NCI-H1436 treated with DMSO at 0.1 percent for 48 hours (cell line): Measurements from ENCODE around the gene NUDT8.
"Not testable (repeated sequence)": the region's sequence is repeated elsewhere in the genome, so short reads cannot be mapped to it uniquely, and the experiment has no call there.

Experiments used
- DNase-seq: peaks from one replicate; lab custom pipeline; 2025; lab: John Stamatoyannopoulos, UW

The NUDT8 gene

DNA sequence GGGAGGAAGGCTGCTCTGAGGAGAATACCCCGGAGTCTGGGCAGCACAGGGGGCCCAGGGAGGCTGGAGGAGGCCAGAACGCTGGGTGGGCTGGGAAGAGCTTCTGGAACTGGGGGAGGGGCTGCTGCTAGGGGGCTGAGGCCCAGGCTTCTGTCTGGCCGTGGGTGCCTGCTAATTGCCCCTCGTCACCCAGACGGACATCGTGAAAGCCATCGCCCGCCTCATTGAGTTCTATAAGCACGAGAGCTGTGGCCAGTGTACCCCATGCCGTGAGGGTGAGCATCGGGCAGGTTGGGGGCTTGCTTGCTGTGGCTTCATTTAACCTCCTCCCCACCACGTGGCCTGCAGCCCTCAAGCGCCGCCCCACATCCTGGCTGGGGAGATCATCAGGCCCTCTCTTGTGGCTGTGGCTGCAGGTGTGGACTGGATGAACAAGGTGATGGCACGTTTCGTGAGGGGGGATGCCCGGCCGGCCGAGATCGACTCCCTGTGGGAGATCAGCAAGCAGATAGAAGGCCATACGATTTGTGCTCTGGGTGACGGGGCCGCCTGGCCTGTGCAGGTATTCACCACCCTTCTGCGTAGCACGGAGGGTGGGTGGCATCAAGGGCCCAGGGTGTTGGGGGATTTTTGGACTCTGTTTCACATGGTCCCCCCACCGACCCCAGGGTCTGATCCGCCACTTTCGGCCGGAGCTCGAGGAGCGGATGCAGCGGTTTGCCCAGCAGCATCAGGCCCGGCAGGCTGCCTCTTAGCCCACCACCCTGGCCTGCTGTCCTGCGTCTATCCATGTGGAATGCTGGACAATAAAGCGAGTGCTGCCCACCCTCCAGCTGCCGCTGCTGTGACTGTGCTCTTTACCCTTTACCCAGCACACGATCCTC lies 17.8 kb downstream of the NUDT8 start:
- DNase-seq: no peak

DNA sequence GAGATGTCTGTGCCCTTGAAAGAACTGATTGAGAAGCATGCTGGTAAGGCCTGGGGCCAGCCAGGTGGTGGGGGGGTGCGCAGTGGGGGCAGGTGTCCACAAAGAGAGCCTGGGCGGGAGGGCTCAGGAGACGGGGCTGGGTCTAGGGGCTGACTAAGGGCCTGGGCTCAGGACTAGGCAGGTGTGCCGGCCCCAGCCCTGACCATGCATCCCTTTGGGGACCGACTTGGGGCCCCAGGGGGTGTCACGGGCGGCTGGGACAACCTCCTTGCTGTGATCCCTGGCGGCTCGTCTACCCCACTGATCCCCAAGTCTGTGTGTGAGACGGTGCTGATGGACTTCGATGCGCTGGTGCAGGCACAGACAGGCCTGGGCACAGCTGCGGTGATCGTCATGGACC lies 18.6 kb downstream of the NUDT8 start:
- DNase-seq: no peak

DNA sequence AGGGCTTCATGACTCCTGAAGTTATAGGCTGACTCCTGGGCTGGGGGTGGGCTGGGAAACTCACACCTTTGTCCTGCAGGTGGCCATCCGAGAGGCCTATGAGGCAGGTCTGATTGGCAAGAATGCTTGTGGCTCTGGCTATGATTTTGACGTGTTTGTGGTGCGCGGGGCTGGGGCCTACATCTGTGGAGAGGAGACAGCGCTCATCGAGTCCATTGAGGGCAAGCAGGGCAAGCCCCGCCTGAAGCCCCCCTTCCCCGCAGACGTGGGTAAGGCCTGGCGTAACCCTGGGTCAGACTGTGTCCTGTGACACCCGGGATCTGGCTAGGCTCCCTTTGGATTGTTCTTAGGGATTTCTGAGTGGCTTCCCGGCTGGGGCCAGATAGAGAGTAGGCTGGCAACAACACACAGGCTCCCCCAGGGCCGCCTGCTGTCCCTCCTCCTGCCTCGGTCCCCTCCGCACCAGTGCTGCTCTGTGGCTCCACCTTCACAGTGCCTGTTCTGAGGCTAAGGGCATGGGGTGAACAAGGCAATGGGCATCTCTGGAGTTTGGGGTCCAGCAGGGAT lies 19.4 kb downstream of the NUDT8 start:
- no peak for DNase-seq

DNA sequence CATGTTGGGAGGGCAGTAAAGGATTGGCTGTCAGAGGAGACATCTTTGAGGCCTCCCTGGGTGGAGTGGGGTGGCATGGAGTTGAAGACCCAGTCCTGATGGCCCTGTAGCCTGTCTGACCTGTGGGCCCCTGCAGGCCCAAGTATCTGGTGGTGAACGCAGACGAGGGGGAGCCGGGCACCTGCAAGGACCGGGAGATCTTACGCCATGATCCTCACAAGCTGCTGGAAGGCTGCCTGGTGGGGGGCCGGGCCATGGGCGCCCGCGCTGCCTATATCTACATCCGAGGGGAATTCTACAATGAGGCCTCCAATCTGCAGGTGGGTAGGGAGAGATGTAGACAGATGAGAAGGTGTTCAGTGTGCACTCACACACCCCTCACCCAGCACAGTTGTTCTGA lies 20.4 kb downstream of the NUDT8 start:
- no peak for DNase-seq

DNA sequence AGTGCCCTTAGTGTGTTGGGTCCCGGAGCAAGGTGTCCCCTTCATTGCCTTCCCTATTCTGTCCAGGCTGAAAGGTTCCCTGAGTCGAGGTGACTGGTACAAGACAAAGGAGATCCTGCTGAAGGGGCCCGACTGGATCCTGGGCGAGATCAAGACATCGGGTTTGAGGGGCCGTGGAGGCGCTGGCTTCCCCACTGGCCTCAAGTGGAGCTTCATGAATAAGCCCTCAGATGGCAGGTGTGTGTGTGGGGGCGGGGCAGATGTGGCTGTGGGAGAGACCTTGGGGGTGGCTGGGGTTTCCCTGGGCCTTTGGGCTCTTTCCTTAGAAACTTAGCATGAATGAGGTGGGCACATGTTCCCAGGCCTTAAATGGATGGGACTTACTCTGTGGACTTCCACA lies 21.3 kb downstream of the NUDT8 start:
- DNase-seq: no peak

DNA sequence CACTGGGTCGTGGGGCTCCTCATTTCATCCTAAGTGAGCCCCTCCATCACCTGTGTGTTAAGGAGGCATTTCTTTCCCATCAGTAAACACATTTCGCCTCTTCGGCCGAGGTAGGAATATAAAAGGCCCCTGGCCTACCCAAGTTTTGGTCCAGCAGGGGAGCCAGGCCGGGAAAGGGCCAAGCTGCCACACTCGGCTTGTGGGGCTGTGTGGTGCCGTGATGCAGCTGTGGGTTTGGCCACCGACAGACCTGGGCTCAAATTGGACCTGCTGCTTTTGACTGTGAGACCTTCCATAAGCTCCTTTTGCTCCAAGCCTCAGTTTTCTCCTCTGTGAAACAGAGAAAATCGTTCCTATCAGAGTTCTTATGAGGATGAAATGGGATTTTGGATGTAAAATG lies 22.2 kb downstream of the NUDT8 start:
- DNase-seq: no peak

DNA sequence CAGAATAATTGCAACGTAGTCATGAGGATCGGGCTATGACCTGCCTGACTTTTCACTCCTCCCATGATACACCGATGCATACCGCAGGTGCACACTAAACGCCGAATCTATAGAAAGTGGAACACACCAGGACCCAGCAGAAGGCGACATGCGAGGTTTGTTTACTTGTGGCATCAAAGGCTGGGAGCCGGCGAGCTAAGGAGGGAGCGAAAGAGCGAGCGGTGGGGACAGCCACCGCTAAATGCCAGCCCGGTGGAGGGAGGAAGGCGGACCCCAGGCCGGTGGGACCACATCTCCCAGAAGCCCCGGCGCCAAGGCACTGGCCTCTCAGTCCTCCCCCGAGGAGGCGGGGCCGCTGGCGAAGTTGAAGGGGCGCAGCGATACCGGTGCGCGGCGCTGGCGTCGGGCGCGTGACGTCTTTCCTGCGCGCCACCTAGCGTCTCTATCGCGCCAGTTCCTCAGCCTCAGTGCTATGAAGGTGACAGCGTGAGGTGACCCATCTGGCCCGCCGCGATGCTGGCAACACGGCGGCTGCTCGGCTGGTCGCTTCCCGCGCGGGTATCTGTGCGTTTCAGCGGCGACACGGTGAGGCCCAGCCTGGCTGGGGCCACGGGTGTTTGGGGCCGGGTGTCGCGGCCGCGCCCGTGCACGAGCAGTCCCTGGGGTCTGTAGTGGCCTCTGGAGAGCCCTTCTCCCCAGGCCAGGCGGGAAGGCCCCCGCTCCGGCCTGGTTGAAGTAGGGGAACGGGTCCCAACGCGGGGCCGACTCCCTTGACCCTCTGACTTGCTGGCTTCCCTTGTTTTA lies 23.0 kb downstream of the NUDT8 start, which contains the start of gene NDUFV1:
Gene NDUFV1 (plus strand): TSS at position 445 of the 804 bp plus-strand sequence. CDS start 69 bp downstream, at position 514.
- DNase-seq: peak; percentile 63

DNA sequence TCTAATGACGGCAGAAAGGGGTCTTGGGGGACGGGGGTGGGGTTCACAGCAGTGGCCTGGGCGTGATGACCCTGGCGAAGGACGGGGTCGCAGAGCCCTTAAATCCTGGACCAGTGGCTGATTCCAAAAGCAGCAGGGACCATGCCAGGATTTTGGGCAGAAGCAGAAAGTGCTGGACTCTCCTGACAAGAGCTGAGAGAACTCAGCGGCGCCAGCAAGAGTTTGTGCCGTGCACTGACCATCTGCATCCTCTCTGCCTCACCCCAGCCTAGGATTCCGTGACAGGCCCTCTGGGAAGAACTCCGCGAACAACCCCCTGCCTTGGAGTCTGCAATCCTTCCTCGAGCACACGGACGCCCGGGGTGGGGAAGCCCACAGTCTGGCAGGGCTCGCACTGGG lies 23.6 kb downstream of the NUDT8 start:
- DNase-seq: no peak

DNA sequence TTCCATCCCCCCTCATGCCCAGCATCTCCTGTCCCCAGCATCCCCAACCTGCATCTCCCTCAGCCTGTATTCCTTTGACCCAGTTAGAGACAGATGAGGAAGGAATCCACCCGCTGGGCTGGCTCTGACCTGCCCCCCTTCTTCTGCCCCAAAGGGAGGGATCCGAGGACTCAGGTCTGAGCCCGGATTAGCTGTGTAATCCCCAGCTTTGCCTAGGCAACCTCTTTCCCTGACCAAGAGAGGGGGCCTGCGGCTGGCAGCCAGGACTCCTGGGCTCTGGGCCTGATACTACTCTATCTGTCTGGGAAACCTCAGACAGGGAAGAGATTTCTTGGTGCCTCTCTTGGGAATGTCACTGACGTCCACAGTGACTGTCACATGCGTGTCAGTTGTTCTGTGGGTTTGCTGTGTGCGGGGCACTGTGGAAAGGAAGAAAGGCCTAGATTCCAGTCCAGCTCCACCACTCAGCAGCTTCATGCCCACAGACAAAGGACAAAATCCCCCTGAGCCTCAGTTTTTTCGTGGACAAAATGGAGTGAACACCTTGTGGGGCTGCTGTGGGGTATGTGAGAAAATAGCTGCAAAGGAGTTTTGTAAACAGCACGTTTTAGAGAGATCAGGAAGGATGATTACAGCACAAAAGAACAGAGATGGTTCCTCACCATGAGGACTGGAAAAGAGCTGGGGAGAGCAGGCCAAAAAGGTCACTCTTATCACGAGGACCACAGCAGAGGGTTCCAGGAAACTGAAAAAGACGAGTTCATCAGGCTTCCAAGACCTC lies 24.3 kb downstream of the NUDT8 start:
- DNase-seq: no peak

DNA sequence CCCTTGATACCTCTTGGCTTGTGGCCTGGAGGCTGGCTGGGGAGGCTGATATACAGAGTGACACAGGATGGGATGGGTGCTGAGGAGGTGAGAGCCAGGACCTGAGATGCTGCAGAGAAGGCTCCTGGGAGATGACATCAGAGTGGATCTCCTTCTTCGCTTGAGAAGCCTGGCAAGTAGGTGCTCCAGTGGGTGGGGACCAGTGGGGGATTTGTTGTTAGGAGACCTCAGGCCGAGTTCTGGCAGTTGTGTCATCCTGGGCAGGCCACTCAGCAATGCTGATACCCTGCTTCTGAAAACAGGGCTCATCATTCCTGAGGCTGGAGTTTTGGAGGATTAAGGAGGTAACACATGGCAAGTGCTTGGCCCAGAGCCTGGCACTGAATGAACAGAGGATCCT lies 24.9 kb downstream of the NUDT8 start:
- no peak for DNase-seq

DNA sequence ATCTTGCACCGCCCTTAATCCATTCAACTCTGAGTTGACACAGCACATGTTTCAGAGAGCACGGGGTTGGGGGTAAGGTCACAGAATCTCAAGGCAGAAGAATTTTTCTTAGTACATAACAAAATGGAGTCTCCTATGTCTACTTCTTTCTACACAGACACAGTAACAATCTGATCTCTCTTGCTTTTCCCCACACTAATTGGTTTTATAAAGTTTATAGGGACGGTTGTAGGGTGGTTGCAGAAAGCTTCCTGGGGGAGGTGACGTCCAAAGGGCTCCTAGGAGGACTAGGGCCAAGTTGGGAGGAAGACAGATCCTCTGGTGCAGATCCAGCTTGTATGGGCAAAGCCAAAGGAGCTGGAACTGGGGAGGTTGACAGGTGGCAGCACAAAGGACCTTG lies 25.6 kb downstream of the NUDT8 start:
- DNase-seq: not testable (repeated sequence)

DNA sequence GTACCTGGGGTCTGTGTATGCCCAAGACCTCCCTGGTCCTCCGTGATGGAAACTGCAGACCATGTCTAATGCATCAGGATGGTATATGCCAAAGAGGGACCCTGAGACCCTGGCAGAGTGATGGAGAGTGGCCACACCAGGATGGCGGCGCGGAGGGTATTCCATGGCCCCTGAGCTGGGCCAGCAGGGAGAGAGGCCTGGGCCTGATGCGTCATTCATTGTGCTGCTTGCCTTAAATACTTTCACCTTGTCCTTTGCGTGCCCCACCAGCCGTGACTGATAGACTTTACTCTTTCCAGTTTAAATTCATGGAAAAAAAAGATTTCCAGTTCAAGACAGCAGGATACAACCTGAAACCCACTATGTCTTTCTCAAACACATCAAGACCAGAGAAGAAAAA lies 28.6 kb downstream of the NUDT8 start:
- no peak for DNase-seq

DNA sequence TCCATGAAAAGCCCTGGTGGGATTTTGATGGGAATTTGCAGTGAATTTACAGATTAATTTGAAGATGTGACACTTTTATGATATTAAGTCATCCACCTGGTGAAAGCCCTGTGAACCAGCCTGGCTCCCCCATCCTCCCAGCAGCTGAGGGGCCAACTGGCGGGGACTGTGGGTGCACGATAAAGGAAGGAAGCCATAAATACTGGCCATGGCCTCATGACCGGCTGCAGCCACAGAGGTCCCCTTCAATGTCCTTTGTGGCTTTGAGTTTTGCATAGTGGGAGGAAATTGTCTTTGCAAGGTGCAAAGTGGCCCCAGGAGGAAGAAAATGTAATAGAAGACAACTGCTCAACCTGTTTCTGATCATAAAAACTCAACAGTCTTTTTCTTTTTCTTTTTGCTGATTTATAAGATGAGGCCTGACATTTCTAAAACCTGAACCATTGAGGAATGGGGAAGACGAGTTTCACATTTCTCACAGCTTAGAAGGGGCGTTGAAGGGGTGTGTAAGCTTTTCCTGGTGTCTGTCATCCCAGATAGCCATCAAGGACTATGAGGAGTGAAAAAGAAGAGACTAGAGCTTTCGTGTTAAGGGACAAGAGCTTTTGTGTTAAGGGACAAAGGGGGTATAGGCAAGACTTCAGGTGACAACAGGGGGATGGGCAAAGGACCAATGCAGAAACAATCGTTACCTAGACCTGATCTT lies 29.3 kb downstream of the NUDT8 start:
- no peak for DNase-seq

DNA sequence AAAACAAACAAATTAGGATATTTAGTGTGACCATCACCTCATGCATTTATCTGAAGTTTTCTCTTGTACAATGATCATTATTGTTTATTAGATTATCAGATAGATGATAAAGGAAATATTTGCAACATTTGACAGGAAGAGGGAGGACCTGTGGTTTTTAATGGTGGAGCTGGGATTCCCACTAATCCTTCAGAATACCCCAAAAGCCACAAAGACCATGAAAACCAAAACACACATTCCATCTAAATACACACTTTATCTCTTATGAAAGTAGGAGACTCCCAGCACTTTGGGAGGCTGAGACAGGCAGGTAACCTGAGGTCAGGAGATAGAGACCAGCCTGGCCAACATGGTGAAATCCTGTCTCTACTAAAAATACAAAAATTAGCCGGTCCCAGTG lies 30.6 kb downstream of the NUDT8 start:
- no peak for DNase-seq

DNA sequence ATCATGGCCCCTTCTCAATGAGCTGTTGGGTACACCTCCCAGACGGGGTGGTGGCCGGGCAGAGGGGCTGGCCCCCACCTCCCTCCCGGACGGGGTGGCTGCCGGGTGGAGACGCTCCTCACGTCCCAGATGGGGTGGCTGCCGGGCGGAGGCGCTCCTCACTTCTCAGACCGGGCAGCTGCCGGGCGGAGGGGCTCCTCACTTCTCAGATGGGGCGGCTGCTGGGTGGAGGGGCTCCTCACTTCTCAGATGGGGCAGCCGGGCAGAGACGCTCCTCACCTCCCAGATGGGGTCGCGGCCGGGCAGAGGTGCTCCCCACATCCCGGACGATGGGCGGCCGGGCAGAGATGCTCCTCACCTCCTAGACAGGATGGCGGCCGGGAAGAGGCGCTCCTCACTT lies 31.8 kb downstream of the NUDT8 start:
- DNase-seq: not testable (repeated sequence)

DNA sequence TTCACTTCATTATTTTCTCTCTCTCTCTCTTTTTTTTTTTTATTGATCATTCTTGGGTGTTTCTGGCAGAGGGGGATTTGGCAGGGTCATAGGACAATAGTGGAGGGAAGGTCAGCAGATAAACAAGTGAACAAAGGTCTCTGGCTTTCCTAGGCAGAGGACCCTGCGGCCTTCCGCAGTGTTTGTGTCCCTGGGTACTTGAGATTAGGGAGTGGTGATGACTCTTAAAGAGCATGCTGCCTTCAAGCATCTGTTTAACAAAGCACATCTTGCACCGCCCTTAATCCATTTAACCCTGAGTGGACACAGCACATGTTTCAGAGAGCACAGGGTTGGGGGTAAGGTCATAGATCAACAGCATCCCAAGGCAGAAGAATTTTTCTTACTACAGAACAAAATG lies 32.3 kb downstream of the NUDT8 start:
- DNase-seq: not testable (repeated sequence)

DNA sequence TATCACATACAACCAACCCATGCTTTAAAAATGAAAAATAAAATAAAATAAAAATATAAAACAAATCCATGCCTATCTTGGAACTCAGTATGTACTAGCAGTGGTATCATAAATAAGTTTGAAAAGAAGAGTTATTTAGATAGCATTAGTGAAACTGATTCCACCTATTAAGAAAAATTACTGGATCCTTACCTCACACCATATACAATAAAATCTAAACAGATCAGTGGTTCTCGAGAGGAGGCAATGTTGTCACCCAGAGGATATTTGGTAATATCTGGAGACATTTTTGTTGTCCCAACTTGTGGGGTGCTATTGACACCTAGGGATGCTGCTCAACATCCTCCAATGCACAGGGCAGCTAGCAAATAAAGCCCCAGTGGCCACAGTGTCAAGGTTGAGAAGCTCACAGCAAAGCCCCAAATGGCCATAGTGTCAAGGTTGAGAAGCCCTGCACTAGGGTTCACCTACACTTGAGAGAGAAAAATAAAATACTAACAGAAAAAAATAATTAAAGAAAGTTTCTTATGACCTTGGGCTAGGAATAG lies 32.9 kb downstream of the NUDT8 start:
- DNase-seq: no peak

DNA sequence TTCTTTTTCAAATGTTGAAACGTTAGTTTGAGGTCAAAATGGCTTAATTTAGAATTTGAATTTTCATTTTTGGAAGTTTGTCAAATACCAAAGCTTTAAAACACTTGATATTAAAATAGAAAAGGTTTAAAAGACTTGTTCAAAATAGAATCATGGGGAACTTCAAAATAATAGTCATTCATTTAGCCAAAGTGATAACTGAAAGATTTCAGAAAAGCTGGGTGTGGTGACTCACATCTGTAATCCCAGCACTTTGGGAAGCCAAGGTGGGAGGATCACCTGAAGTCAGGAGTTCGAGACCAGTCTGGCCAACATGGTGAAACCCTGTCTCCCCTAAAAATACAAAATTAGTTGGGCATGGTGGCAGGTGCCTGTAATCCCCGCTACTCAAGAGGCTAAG lies 35.3 kb downstream of the NUDT8 start:
- no peak for DNase-seq

DNA sequence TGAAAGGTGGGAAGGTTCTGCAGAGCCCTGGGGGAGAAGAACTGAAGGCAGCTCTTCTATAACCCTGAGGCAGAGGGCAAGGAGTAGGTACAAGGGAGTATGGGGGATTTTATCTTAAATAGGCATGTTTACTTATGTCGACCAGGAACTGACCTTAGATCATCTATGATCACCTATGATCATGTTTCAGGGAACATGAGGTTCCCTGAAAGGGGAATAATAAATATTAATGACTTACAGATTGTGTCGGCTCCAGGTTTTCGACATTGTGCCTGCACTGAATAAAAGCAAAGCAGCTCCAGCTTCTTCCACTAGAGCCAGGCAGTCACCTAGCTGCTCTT lies 36.2 kb downstream of the NUDT8 start:
- DNase-seq: no peak

DNA sequence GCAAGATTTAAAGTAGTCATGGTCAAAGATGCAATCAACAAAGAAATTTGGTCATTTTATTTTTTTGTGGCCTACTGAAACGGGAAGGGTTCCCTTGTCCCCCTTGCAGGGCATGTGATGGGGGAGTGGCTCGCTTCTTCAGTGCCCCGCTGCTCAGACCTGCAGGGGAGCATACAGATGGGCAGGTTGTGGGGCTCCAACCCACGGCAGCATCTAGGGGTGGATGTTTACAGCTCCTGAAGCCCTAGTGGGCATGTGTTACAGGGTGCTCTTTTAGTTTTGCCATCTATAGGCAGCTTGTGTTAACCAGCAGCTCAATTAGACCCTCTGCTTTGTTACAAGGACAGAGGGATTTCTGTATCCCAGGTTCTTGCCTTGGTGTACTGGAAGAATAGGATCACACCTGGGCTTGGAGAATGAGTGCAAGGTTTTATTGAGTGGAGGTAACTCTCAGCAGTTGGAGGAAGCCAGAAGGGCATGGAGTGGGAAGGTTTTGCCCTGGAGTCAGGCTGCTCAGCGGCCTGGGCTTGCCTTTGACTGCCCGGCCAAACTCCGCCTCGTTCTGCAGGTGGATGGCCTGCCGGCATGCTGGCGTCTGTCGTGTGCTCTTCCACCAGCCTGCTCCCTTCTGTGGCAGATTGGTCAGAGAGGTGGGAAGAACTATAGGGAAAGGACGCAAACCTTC lies 36.7 kb downstream of the NUDT8 start:
- DNase-seq: no peak
